SK-N-SH (cell line): ENCODE data around the gene ANAPC5. TPM values are rescaled to one million over a fixed set of nuclear protein-coding genes. Genes with fewer than 3 reads are reported as not detected.

Source experiments
- CTCF ChIA-PET: fragments of 300-600, 350-600 bp; formaldehyde crosslinking; extraction: SDS; loops from one replicate; lab custom pipeline; 2021; lab: Yijun Ruan, JAX
- POLR2A ChIA-PET: fragments of 350-600 bp; sonication (Branson Sonifier 250); formaldehyde crosslinking; extraction: SDS; loops from one replicate; lab custom pipeline; 2020; ENCODE audit warnings: antibody characterized with exemption, inconsistent platforms; lab: Yijun Ruan, JAX
- DNase-seq: peaks from one replicate; pipeline ENCODE4 v3.0.0; 2012
- H2AFZ ChIP-seq: fragments of 200-600 bp; sonication (generic); 2 replicates; pipeline ENCODE4 v1.8.1; 2016; ENCODE audit warnings: antibody characterized with exemption, mild to moderate bottlenecking, low read depth
- H3F3A ChIP-seq: fragments of 200-600 bp; sonication (generic); replicated peaks from 2 replicates; pipeline ENCODE3; 2016; ENCODE audit warnings: antibody characterized with exemption, mild to moderate bottlenecking; ENCODE audit not compliant: insufficient read depth
- H3K27ac ChIP-seq, 2 experiments: fragments of 200-500 bp in 1 of 2; fragments of 200-600 bp in 1 of 2; sonication (Bioruptor generic) in 1 of 2; sonication (generic), shearing (Covaris generic) in 1 of 2; 2 replicates each; pipeline versions ENCODE4 v1.5.1 to v1.6.1; 2014 to 2016; ENCODE audit warnings: low read depth in 2 of 2, inconsistent platforms in 1 of 2, low read length in 1 of 2, mild to moderate bottlenecking in 1 of 2, mixed read lengths in 1 of 2
- H3K27me3 ChIP-seq: fragments of 200-600 bp; sonication (generic), shearing (Covaris generic); 2 replicates; pipeline ENCODE4 v1.6.1; 2016; ENCODE audit warnings: mixed run types; ENCODE audit not compliant: insufficient read depth
- H3K36me3 ChIP-seq, 2 experiments: fragments of 200-500 bp in 1 of 2; fragments of 200-600 bp in 1 of 2; sonication (Bioruptor generic) in 1 of 2; sonication (generic) in 1 of 2; replicated peaks in 1 of 2; 2 replicates each; pipeline versions ENCODE3 to v1.5.1; 2014 to 2016; ENCODE audit warnings: low read length in 1 of 2, mild to moderate bottlenecking in 1 of 2; ENCODE audit not compliant: insufficient read depth in 2 of 2, control insufficient read depth in 1 of 2
- H3K4me1 ChIP-seq, 2 experiments: fragments of 200-500 bp in 1 of 2; fragments of 200-600 bp in 1 of 2; sonication (Bioruptor generic) in 1 of 2; sonication (generic), shearing (Covaris generic) in 1 of 2; 2 replicates each; pipeline versions ENCODE4 v1.5.1 to v1.6.1; 2014 to 2016; ENCODE audit warnings: low read depth in 1 of 2, low read length in 1 of 2, mixed run types in 1 of 2; ENCODE audit not compliant: insufficient read depth in 2 of 2, control insufficient read depth in 1 of 2
- H3K4me2 ChIP-seq: fragments of 200-600 bp; sonication (generic), shearing (Covaris generic); 2 replicates; pipeline ENCODE4 v1.6.1; 2017; ENCODE audit warnings: mixed run types
- H3K4me3 ChIP-seq, 2 experiments: fragments of 200-500 bp in 1 of 2; fragments of 200-600 bp in 1 of 2; sonication (Bioruptor generic) in 1 of 2; sonication (generic), shearing (Covaris generic) in 1 of 2; 2 replicates each; pipeline versions ENCODE4 v1.5.1 to v1.8.1; 2014 to 2016; ENCODE audit warnings: low read depth in 2 of 2, inconsistent platforms in 1 of 2, low read length in 1 of 2, mild to moderate bottlenecking in 1 of 2, mixed read lengths in 1 of 2, moderate library complexity in 1 of 2
- H3K79me2 ChIP-seq: fragments of 200-600 bp; sonication (generic); 2 replicates; pipeline ENCODE4 v1.8.1; 2017; ENCODE audit warnings: mild to moderate bottlenecking; ENCODE audit not compliant: insufficient read depth
- H3K9ac ChIP-seq: fragments of 200-600 bp; sonication (generic); 2 replicates; pipeline ENCODE4 v1.6.1; 2017; ENCODE audit warnings: mixed run types
- H3K9me2 ChIP-seq: fragments of 200-600 bp; sonication (generic); 2 replicates; pipeline ENCODE4 v1.6.1; 2017; ENCODE audit warnings: mixed run types
- H3K9me3 ChIP-seq: fragments of 200-600 bp; sonication (generic); 2 replicates; pipeline ENCODE4 v1.6.1; 2017; ENCODE audit warnings: mixed run types, mild to moderate bottlenecking, moderate library complexity
- H4K20me1 ChIP-seq: fragments of 200-600 bp; sonication (generic); 2 replicates; pipeline ENCODE4 v1.6.1; 2017; ENCODE audit warnings: mild to moderate bottlenecking, mixed run types; ENCODE audit not compliant: insufficient read depth
- CHD2 ChIP-seq: fragments of 150-350 bp; IDR thresholded peaks from 2 replicates; pipeline ENCODE4 v1.6.1; 2018; ENCODE audit warnings: low read length; ENCODE audit not compliant: partially characterized antibody
- EP300 ChIP-seq, 2 experiments: IDR thresholded peaks; 2 replicates each; pipeline versions ENCODE4 v1.4.0 to v1.6.1; 2012; ENCODE audit warnings: borderline replicate concordance in 1 of 2, low read depth in 1 of 2, low read length in 1 of 2
- EZH2phosphoT487 ChIP-seq: fragments of 200-600 bp; sonication (generic); IDR thresholded peaks from 2 replicates; pipeline ENCODE4 v1.6.1; 2017; ENCODE audit warnings: low read depth, mixed run types, mild to moderate bottlenecking, antibody characterized with exemption, moderate library complexity, borderline replicate concordance
- FOXJ3 ChIP-seq: sonication (generic); formaldehyde crosslinking; IDR thresholded peaks from 2 replicates; pipeline ENCODE4 v1.5.1; 2020; ENCODE audit warnings: mild to moderate bottlenecking, missing genetic modification reagents
- GATA2 ChIP-seq: sonication (generic); formaldehyde crosslinking; IDR thresholded peaks from 2 replicates; pipeline ENCODE4 v1.5.0; 2020; ENCODE audit warnings: mild to moderate bottlenecking, missing genetic modification reagents
- IRF3 ChIP-seq: fragments of 150-350 bp; IDR thresholded peaks from 2 replicates; pipeline ENCODE4 v1.6.1; 2016; ENCODE audit warnings: mild to moderate bottlenecking, low read depth, low read length
- JUND ChIP-seq: IDR thresholded peaks from 2 replicates; pipeline ENCODE4 v1.4.0; 2012
- MAX ChIP-seq: IDR thresholded peaks from 2 replicates; pipeline ENCODE4 v1.4.0; 2012; ENCODE audit warnings: low read depth
- MEF2A ChIP-seq: IDR thresholded peaks from 2 replicates; pipeline ENCODE4 v1.4.0; 2012; ENCODE audit warnings: low read depth, borderline replicate concordance
- MXI1 ChIP-seq: IDR thresholded peaks from 2 replicates; pipeline ENCODE4 v1.6.1; 2012; ENCODE audit warnings: mild to moderate bottlenecking, low read depth, low read length, improper control_type of control experiment
- NFIC ChIP-seq: IDR thresholded peaks from 2 replicates; pipeline ENCODE4 v1.4.0; 2012; ENCODE audit warnings: borderline replicate concordance
- NRF1 ChIP-seq: IDR thresholded peaks from 2 replicates; pipeline ENCODE4 v1.6.1; 2012; ENCODE audit warnings: low read depth, mild to moderate bottlenecking, low read length
- PBX3 ChIP-seq: IDR thresholded peaks from 2 replicates; pipeline ENCODE4; 2012
- POLR2AphosphoS5 ChIP-seq: IDR thresholded peaks from 2 replicates; pipeline ENCODE4 v1.6.1; 2012; ENCODE audit warnings: low read depth, low read length
- RAD21 ChIP-seq: IDR thresholded peaks from 2 replicates; pipeline ENCODE4 v1.6.1; 2012; ENCODE audit warnings: mild to moderate bottlenecking, low read length
- RCOR1 ChIP-seq: fragments of 150-350 bp; IDR thresholded peaks from 2 replicates; pipeline ENCODE4 v1.6.1; 2017; ENCODE audit warnings: antibody characterized with exemption, low read length
- RFX5 ChIP-seq: IDR thresholded peaks from 2 replicates; pipeline ENCODE4 v1.6.1; 2012; ENCODE audit warnings: mild to moderate bottlenecking, improper control_type of control experiment, low read length
- SIN3A ChIP-seq: IDR thresholded peaks from 2 replicates; pipeline ENCODE4 v1.6.1; 2012; ENCODE audit warnings: low read depth, mild to moderate bottlenecking, low read length, moderate library complexity, borderline replicate concordance
- TEAD4 ChIP-seq: IDR thresholded peaks from 2 replicates; pipeline ENCODE4 v1.4.0; 2012; ENCODE audit warnings: mild to moderate bottlenecking, borderline replicate concordance; ENCODE audit not compliant: insufficient read depth
- USF2 ChIP-seq: fragments of 150-350 bp; IDR thresholded peaks from 2 replicates; pipeline ENCODE4 v1.6.1; 2017; ENCODE audit warnings: antibody characterized with exemption, low read length, low read depth, borderline replicate concordance
- YY1 ChIP-seq: IDR thresholded peaks from 2 replicates; pipeline ENCODE4 v1.4.0; 2012; ENCODE audit warnings: low read depth, mild to moderate bottlenecking
- WGBS: methylation state at CpG from one replicate; pipeline ENCODE4 v1.1.6; 2017; ENCODE audit warnings: low lambda C conversion rate; 5-methylcytosine and 5-hydroxymethylcytosine counted together
- polyA plus RNA-seq, 3 experiments: library from polyadenylated mRNA; depleted of rRNA; stranded (reverse); fragments of >200 nt; gene quantifications; 2 replicates each; pipeline ENCODE4 v1.2.3, GENCODE V29; 2012
- TF ChIP-seq, protein P1 (sequence below): IDR thresholded peaks from 2 replicates; pipeline ENCODE4 v1.6.1; 2012; ENCODE audit warnings: mild to moderate bottlenecking, low read depth, low read length, moderate library complexity
- TF ChIP-seq, protein P2 (sequence below): IDR thresholded peaks from 2 replicates; pipeline ENCODE4 v1.4.0; 2012; ENCODE audit warnings: low read depth, borderline replicate concordance

ANAPC5 gene
- polyA plus RNA-seq, 1 of the 3 experiments (the other 2 are of a cell fraction) = 110 TPM

DNA sequence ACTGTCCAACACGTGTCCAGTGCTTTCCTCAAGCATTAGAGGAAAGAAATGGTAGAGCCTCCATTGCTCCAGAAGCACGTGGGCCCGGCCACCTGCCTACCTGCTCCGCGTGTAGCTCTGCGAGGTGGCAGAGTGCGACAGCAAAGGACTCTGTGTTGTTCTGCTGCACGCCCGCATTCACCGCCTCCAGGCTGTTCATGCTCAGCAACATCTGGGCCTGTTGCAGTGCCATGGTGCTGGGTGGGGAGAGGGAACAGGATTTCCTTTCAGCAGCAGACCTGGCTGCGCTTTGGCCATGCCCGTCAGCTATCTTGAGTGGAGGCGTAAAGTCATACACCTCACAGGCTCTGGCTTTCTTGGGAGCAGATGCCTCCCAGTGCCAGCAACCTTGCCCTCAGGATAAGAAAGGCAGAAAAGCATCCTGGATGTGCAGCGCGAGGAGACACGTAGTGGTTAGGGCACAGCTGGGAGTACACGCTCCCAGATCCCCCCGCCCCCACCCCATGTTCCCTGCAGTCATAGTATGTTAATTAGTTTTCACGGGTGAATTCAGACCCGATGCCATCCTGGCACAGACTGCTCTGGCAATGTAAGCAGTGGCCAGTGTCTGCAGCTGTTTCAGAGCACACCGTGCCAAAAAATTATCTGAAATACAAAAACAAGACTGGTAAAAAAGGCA lies 25.1 kb downstream of the ANAPC5 start (continued):
- TF ChIP-seq, protein P1, sequence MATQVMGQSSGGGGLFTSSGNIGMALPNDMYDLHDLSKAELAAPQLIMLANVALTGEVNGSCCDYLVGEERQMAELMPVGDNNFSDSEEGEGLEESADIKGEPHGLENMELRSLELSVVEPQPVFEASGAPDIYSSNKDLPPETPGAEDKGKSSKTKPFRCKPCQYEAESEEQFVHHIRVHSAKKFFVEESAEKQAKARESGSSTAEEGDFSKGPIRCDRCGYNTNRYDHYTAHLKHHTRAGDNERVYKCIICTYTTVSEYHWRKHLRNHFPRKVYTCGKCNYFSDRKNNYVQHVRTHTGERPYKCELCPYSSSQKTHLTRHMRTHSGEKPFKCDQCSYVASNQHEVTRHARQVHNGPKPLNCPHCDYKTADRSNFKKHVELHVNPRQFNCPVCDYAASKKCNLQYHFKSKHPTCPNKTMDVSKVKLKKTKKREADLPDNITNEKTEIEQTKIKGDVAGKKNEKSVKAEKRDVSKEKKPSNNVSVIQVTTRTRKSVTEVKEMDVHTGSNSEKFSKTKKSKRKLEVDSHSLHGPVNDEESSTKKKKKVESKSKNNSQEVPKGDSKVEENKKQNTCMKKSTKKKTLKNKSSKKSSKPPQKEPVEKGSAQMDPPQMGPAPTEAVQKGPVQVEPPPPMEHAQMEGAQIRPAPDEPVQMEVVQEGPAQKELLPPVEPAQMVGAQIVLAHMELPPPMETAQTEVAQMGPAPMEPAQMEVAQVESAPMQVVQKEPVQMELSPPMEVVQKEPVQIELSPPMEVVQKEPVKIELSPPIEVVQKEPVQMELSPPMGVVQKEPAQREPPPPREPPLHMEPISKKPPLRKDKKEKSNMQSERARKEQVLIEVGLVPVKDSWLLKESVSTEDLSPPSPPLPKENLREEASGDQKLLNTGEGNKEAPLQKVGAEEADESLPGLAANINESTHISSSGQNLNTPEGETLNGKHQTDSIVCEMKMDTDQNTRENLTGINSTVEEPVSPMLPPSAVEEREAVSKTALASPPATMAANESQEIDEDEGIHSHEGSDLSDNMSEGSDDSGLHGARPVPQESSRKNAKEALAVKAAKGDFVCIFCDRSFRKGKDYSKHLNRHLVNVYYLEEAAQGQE = no peak
- TF ChIP-seq YY1 (no peak), MXI1 (peak; percentile 48), NFIC (no peak), CHD2 (peak; percentile 78), MEF2A (no peak), RCOR1 (peak; percentile 63), JUND (no peak), GATA2 (CRISPR knock-in tag) (no peak), TEAD4 (no peak), POLR2AphosphoS5 (no peak), EP300 (IDR thresholded peaks at IDR 0.05; ENCODE audit: borderline replicate concordance in 1 of 2, low read depth in 1 of 2, low read length in 1 of 2) (0 out of 4 replicates have a peak, but pooled peaks of 1 of the 2 experiments have one; percentile 54), RAD21 (no peak), FOXJ3 (CRISPR knock-in tag) (peak; percentile 60; the same call in 1 of the 2 replicates)

GRCh38 chr12:121325922-121326396 lies 26.3 kb downstream of the ANAPC5 start:
- H3K9me2 ChIP-seq = no peaks in the 10 kb centered on the region
- H3K27me3 ChIP-seq = no peaks in the 10 kb centered on the region
- H3K4me3 ChIP-seq = no peak overlapping the region
- no peak overlapping the region for H3K27ac ChIP-seq
- POLR2A ChIA-PET = interaction anchor here (0.8 to 1.7 kb wide), 2 partner anchors 29 to 74 kb away, joined by 3 to 5 read pairs; partner anchors contain the start of genes CAMKK2 and RNF34
- H3K4me2 ChIP-seq = no peak overlapping the region
- H3K79me2 ChIP-seq = no peaks in the 10 kb centered on the region
- peaks cover 54 to 57% of the 10 kb centered on the region in 2 experiments for H3K36me3 ChIP-seq
- 83% methylated on average over 5 of the region's 5 CpGs for WGBS
- H3K9me3 ChIP-seq = no peaks in the 10 kb centered on the region
- no peaks in the 10 kb centered on the region for H4K20me1 ChIP-seq
- peaks cover 0 to 20% of the 10 kb centered on the region in 2 experiments; a peak in 2 of 4 replicates for H3K4me1 ChIP-seq
- CTCF ChIA-PET = interaction anchor here (4.5 to 12.4 kb wide), 2 partner anchors 9 to 118 kb away, joined by 22 to 192 read pairs; no protein-coding TSS in a partner anchor
- DNase-seq = no peak
- H3K9ac ChIP-seq = no peak overlapping the region
- no peaks in the 10 kb centered on the region for H3F3A ChIP-seq
- H2AFZ ChIP-seq = no peak overlapping the region
- TF ChIP-seq IRF3 (no peak), RFX5 (no peak), MXI1 (no peak), MAX (no peak), SIN3A (no peak), FOXJ3 (CRISPR knock-in tag) (no peak), NRF1 (no peak), USF2 (no peak), EZH2phosphoT487 (no peak), JUND (no peak), PBX3 (no peak), EP300 (IDR thresholded peaks at IDR 0.05; ENCODE audit: borderline replicate concordance in 1 of 2, low read depth in 1 of 2, low read length in 1 of 2) (no peak)
- TF ChIP-seq, protein P2, sequence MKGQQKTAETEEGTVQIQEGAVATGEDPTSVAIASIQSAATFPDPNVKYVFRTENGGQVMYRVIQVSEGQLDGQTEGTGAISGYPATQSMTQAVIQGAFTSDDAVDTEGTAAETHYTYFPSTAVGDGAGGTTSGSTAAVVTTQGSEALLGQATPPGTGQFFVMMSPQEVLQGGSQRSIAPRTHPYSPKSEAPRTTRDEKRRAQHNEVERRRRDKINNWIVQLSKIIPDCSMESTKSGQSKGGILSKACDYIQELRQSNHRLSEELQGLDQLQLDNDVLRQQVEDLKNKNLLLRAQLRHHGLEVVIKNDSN = no peak
